GM12892 (cell line): Measurements from ENCODE around the gene RNASET2.

ENCODE experiments used
- POLR2A ChIP-seq: IDR thresholded peaks from 2 replicates; pipeline ENCODE4 v1.6.1; 2011; ENCODE audit warnings: low read depth, low read length, control low read depth
- POLR2AphosphoS5 ChIP-seq: IDR thresholded peaks from 2 replicates; pipeline ENCODE4 v1.6.1; 2011; ENCODE audit warnings: low read depth, low read length, control low read depth
- TAF1 ChIP-seq: IDR thresholded peaks from 2 replicates; pipeline ENCODE4 v1.6.1; 2011; ENCODE audit warnings: low read depth, mild to moderate bottlenecking, control low read depth, low read length, borderline replicate concordance

- TF ChIP-seq POLR2AphosphoS5: no peak
- no peak for TF ChIP-seq POLR2A
- TF ChIP-seq TAF1: no peak
These were observed 2.1 kb downstream of the RNASET2 start for GRCh38 chr6:166954118-166954713.
